NCI-H446 treated with DMSO at 0.1 percent for 48 hours (cell line): ENCODE measurements around the gene ZC3H12D.
A peak's percentile ranks its signal among the peaks of the same experiment; 100 is the strongest.

Experiments used
- DNase-seq: peaks from one replicate; lab custom pipeline; 2025; lab: John Stamatoyannopoulos, UW

Gene ZC3H12D

GRCh38 chr6:149443411-149444181 is 41.2 kb downstream of the ZC3H12D start:
- DNase-seq, result no peak

- no peak for DNase-seq
Observed at GRCh38 chr6:149441740-149442139, 43.1 kb downstream of the ZC3H12D start.

GRCh38 chr6:149440735-149441671 is 43.8 kb downstream of the ZC3H12D start:
- DNase-seq, result no peak

- DNase-seq, result no peak
Observed at GRCh38 chr6:149439626-149440025, 45.2 kb downstream of the ZC3H12D start.

GRCh38 chr6:149438855-149439254 is 46.0 kb downstream of the ZC3H12D start:
- no peak for DNase-seq

GRCh38 chr6:149437212-149437611 is 47.6 kb downstream of the ZC3H12D start:
- DNase-seq, result no peak

- no peak for DNase-seq
Observed at GRCh38 chr6:149436647-149437046, 48.2 kb downstream of the ZC3H12D start.

- DNase-seq, result no peak
Observed at GRCh38 chr6:149435919-149436586, 48.8 kb downstream of the ZC3H12D start.

GRCh38 chr6:149433881-149434280 is 50.9 kb downstream of the ZC3H12D start:
- DNase-seq, result no peak

GRCh38 chr6:149433405-149433804 is 51.4 kb downstream of the ZC3H12D start:
- no peak for DNase-seq

- DNase-seq, result peak; percentile 18
Observed at GRCh38 chr6:149431905-149432775, 52.7 kb downstream of the ZC3H12D start.

- DNase-seq, result no peak
Observed at GRCh38 chr6:149429427-149430360, 55.1 kb downstream of the ZC3H12D start.

GRCh38 chr6:149428606-149429005 is 56.2 kb downstream of the ZC3H12D start:
- no peak for DNase-seq

- no peak for DNase-seq
Observed at GRCh38 chr6:149425754-149426153, 59.1 kb downstream of the ZC3H12D start.

GRCh38 chr6:149425224-149425623 is 59.6 kb downstream of the ZC3H12D start:
- no peak for DNase-seq

GRCh38 chr6:149423964-149424440 is 60.8 kb downstream of the ZC3H12D start:
- DNase-seq, result no peak

- DNase-seq, result no peak
Observed at GRCh38 chr6:149422581-149422980, 62.2 kb downstream of the ZC3H12D start.

- DNase-seq, result no peak
Observed at GRCh38 chr6:149421132-149421531, 63.7 kb downstream of the ZC3H12D start.

GRCh38 chr6:149419696-149420404 is 65.0 kb downstream of the ZC3H12D start:
- DNase-seq, result no peak

GRCh38 chr6:149414821-149415220 is 70.0 kb downstream of the ZC3H12D start:
- DNase-seq, result no peak
